Trophoblast cell (in vitro differentiated cells and primary cell): ENCODE results near the gene PLPP6.

ENCODE experiments used
- DNase-seq, 2 donors: peaks; one replicate each; pipeline ENCODE4 v3.0.0-alpha.2; 2016
- H2AFZ ChIP-seq: 2 replicates; pipeline ENCODE4 v1.6.1; 2013; ENCODE audit warnings: low read length, moderate library complexity, mild to moderate bottlenecking; ENCODE audit not compliant: insufficient read depth, poor library complexity
- H2AK5ac ChIP-seq: 2 replicates; pipeline ENCODE4 v1.6.1; 2013; ENCODE audit warnings: mild to moderate bottlenecking, low read length
- H2BK120ac ChIP-seq: 2 replicates; pipeline ENCODE4 v1.6.1; 2013; ENCODE audit warnings: low read length, mild to moderate bottlenecking, moderate library complexity; ENCODE audit not compliant: insufficient read depth, poor library complexity
- H2BK12ac ChIP-seq: 2 replicates; pipeline ENCODE4 v1.6.1; 2013; ENCODE audit warnings: mild to moderate bottlenecking, low read length, moderate library complexity
- H2BK5ac ChIP-seq: 2 replicates; pipeline ENCODE4 v1.6.1; 2013; ENCODE audit warnings: low read length, low read depth, moderate library complexity, mild to moderate bottlenecking; ENCODE audit not compliant: poor library complexity
- H3K14ac ChIP-seq: 2 replicates; pipeline ENCODE4 v1.6.1; 2013; ENCODE audit warnings: mild to moderate bottlenecking, low read length
- H3K18ac ChIP-seq: 2 replicates; pipeline ENCODE4 v1.6.1; 2013; ENCODE audit warnings: mild to moderate bottlenecking, low read length
- H3K23ac ChIP-seq: 2 replicates; pipeline ENCODE4 v1.6.1; 2013; ENCODE audit warnings: low read length
- H3K27ac ChIP-seq: 2 replicates; pipeline ENCODE4 v1.5.1; 2013; ENCODE audit warnings: low read depth, mild to moderate bottlenecking, inconsistent platforms, low read length, moderate library complexity
- H3K27me3 ChIP-seq: 2 replicates; pipeline ENCODE4 v1.6.1; 2013; ENCODE audit warnings: inconsistent platforms, mild to moderate bottlenecking, low read length, moderate library complexity; ENCODE audit not compliant: insufficient read depth
- H3K36me3 ChIP-seq, 2 experiments: 1 replicate in 1 of 2; 2 replicates in 1 of 2; pipeline ENCODE4 v1.6.1; 2013; ENCODE audit warnings: low read length in 2 of 2, mild to moderate bottlenecking in 2 of 2, moderate library complexity in 1 of 2; ENCODE audit not compliant: insufficient read depth in 2 of 2, control insufficient read depth in 1 of 2
- H3K4ac ChIP-seq: 2 replicates; pipeline ENCODE4 v1.6.1; 2013; ENCODE audit warnings: low read depth, mild to moderate bottlenecking, low read length, moderate library complexity
- H3K4me1 ChIP-seq, 2 experiments: 1 replicate in 1 of 2; 2 replicates in 1 of 2; pipeline ENCODE4 v1.6.1; 2013; ENCODE audit warnings: low read length in 2 of 2, mild to moderate bottlenecking in 2 of 2, moderate library complexity in 1 of 2; ENCODE audit not compliant: insufficient read depth in 2 of 2, control insufficient read depth in 1 of 2
- H3K4me2 ChIP-seq: 2 replicates; pipeline ENCODE4 v1.6.1; 2013; ENCODE audit warnings: inconsistent platforms, mild to moderate bottlenecking, low read length, moderate library complexity
- H3K4me3 ChIP-seq: 2 replicates; pipeline ENCODE4 v1.5.1; 2013; ENCODE audit warnings: mild to moderate bottlenecking, low read depth, low read length, inconsistent platforms
- H3K79me1 ChIP-seq: one replicate; pipeline ENCODE4 v1.6.1; 2013; ENCODE audit warnings: low read length
- H3K79me2 ChIP-seq: 2 replicates; pipeline ENCODE4 v1.6.1; 2013; ENCODE audit warnings: low read length, mild to moderate bottlenecking; ENCODE audit not compliant: control insufficient read depth, insufficient read depth, poor library complexity
- H3K9ac ChIP-seq: 2 replicates; pipeline ENCODE4 v1.6.1; 2013; ENCODE audit warnings: mild to moderate bottlenecking, low read length
- H3K9me3 ChIP-seq: 2 replicates; pipeline ENCODE4 v1.6.1; 2013; ENCODE audit warnings: low read depth, mild to moderate bottlenecking, control low read depth, inconsistent platforms, low read length; ENCODE audit not compliant: insufficient read depth
- H4K12ac ChIP-seq: 2 replicates; pipeline ENCODE4 v1.6.1; 2013; ENCODE audit warnings: low read depth, mild to moderate bottlenecking, low read length, moderate library complexity
- H4K8ac ChIP-seq: 2 replicates; pipeline ENCODE4 v1.6.1; 2013; ENCODE audit warnings: low read depth, mild to moderate bottlenecking, low read length, moderate library complexity
- H4K91ac ChIP-seq: one replicate; pipeline ENCODE4 v1.6.1; 2013; ENCODE audit warnings: low read depth, mild to moderate bottlenecking, low read length, moderate library complexity
- WGBS: extraction: QIAGEN DNeasy Blood & Tissue Kit; methylation state at CpG from one replicate; pipeline ENCODE4 v1.1.7; 2013; ENCODE audit warnings: missing lambda C conversion rate; ENCODE audit not compliant: insufficient read length, insufficient coverage; ENCODE audit errors: extremely low coverage; 5-methylcytosine and 5-hydroxymethylcytosine counted together

PLPP6 gene

DNA sequence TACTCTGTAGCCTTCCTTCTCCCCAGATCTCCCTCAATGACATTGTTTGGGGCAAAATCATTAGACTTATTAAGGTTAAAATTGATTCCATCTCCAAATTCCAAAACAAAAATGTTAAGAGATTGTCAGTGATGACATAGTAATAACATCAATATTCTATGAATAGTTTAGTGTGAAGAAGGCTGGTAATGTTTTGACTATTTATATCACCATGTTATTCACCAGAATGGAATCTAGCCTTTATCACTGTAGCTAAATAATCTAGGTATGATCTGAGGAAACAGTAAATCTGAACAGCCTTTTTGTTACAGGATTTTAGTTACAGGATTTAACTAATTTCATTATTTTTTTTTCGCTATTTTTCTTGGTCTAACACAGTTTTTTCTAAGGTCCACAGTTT is 929 bp upstream of the PLPP6 start:
- Histone ChIP-seq H3K79me2 (peaks cover 5% of the 10 kb centered on the region), H3K27me3 (no peaks in the 10 kb centered on the region), H2AFZ (no peak overlapping the region), H3K14ac (no peak overlapping the region), H4K91ac (no peak overlapping the region), H3K23ac (no peak overlapping the region), H3K36me3 (no peaks in the 10 kb centered on the region), H3K4me1 (peaks cover 7 to 8% of the 10 kb centered on the region in 2 experiments), H3K9ac (no peak overlapping the region), H3K4me3 (no peak overlapping the region), H2BK120ac (no peak overlapping the region), H4K12ac (no peak overlapping the region), H3K18ac (no peak overlapping the region), H2BK12ac (no peak overlapping the region), H2AK5ac (no peak overlapping the region), H3K79me1 (peaks cover 5% of the 10 kb centered on the region), H3K9me3 (no peaks in the 10 kb centered on the region), H3K4ac (no peak overlapping the region), H4K8ac (no peak overlapping the region), H3K27ac (no peak overlapping the region), H2BK5ac (no peak overlapping the region), H3K4me2 (no peak overlapping the region)
- peak; percentile 35 to 89 for DNase-seq
- no CpG with 5 or more reads among the region's 1 CpG for WGBS

- peaks cover 5% of the 10 kb centered on the region for H3K79me1 ChIP-seq
- H3K18ac ChIP-seq = no peak overlapping the region
- no peak overlapping the region for H3K27ac ChIP-seq
- no peak overlapping the region for H4K12ac ChIP-seq
- no peak overlapping the region for H3K9ac ChIP-seq
- H3K36me3 ChIP-seq = no peaks in the 10 kb centered on the region
- H3K27me3 ChIP-seq = no peaks in the 10 kb centered on the region
- H2AK5ac ChIP-seq = no peak overlapping the region
- peaks cover 7 to 8% of the 10 kb centered on the region in 2 experiments for H3K4me1 ChIP-seq
- no peak overlapping the region for H3K23ac ChIP-seq
- no peak overlapping the region for H4K8ac ChIP-seq
- no peak overlapping the region for H3K14ac ChIP-seq
- peak overlapping the region; percentile 81 for H3K4me2 ChIP-seq
- no peak overlapping the region for H2BK12ac ChIP-seq
- H3K9me3 ChIP-seq = no peaks in the 10 kb centered on the region
- no peak overlapping the region for H4K91ac ChIP-seq
- no peak overlapping the region for H2AFZ ChIP-seq
- H2BK120ac ChIP-seq = no peak overlapping the region
- peak; percentile 34 to 72 for DNase-seq
- H3K79me2 ChIP-seq = peaks cover 6% of the 10 kb centered on the region
- no peak overlapping the region for H3K4ac ChIP-seq
- no peak overlapping the region for H3K4me3 ChIP-seq
- no CpG with 5 or more reads among the region's 5 CpGs for WGBS
- no peak overlapping the region for H2BK5ac ChIP-seq
Observed at GRCh38 chr9:4661611-4662010, 483 bp upstream of the PLPP6 start.

DNA sequence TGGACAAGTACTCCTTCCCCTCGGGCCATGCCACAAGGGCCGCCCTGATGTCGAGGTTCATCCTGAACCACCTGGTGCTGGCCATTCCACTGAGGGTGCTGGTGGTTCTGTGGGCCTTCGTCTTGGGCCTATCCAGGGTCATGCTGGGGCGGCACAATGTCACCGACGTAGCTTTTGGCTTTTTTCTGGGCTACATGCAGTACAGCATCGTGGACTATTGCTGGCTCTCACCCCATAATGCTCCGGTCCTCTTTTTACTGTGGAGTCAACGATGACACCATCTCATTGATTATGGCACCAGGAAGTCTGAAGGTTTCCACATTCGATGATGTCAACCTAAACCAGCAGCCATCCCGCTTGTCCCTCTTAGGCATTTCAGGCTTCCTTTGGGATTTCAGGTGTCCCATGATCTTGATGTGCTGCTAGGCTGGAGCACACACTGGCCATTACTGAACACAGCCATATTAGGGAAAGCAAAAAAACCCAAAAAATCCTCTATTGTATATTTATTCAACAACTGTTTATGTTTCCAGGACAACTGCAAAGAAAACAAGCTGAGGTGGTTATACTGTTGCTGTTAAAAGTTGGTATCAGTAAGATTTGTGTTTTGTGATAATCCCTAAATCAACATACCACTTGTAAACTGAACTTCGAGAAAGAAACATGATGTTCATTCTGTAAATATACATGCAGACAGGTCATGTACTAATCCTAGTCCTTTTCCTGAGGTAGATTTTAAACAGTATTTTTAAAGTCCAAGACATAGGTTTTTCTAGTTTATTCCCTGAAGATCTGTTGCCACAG is 1.1 kb downstream of the PLPP6 start:
- Histone ChIP-seq H4K8ac (peak overlapping the region; percentile 39), H3K4me1 (peaks cover 7 to 8% of the 10 kb centered on the region in 2 experiments), H3K4me3 (peak overlapping the region; percentile 96), H2AFZ (peak overlapping the region; percentile 84), H3K27ac (no peak overlapping the region), H3K79me2 (peaks cover 6% of the 10 kb centered on the region), H3K4ac (no peak overlapping the region), H4K12ac (no peak overlapping the region), H3K23ac (no peak overlapping the region), H4K91ac (peak overlapping the region; percentile 28), H3K18ac (no peak overlapping the region), H2BK120ac (no peak overlapping the region), H3K14ac (no peak overlapping the region), H2AK5ac (no peak overlapping the region), H3K9ac (no peak overlapping the region), H3K27me3 (no peaks in the 10 kb centered on the region), H3K9me3 (no peaks in the 10 kb centered on the region), H2BK5ac (no peak overlapping the region), H3K79me1 (peaks cover 5% of the 10 kb centered on the region), H3K4me2 (peak overlapping the region; percentile 81), H3K36me3 (no peaks in the 10 kb centered on the region), H2BK12ac (no peak overlapping the region)
- peak; percentile 54 to 97 for DNase-seq
- no CpG with 5 or more reads among the region's 13 CpGs for WGBS

DNA sequence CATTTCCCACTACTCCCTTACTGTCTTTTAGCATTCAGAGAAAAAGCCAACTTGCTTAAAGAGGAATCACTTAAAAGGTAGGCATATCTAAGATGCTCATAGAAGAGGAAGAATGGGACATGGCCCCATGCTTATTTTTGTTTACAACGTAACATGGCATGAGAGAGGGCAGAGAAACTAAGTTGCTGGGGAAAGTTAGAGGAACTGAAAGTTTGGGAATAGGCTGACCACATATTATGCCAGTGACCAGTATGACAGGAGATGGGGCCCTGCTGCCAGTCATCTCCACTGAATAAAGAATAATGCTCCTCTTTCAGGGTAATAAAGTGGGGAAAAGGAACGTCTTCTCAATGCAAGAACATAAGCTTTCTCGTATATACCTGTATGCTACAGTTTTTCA is 1.9 kb downstream of the PLPP6 start:
- Histone ChIP-seq H2AFZ (no peak overlapping the region), H3K9me3 (no peaks in the 10 kb centered on the region), H3K4me1 (peaks cover 7 to 8% of the 10 kb centered on the region in 2 experiments), H3K4me3 (no peak overlapping the region), H2BK12ac (no peak overlapping the region), H3K79me1 (peaks cover 5% of the 10 kb centered on the region), H3K4ac (no peak overlapping the region), H3K27me3 (no peaks in the 10 kb centered on the region), H3K18ac (no peak overlapping the region), H3K14ac (no peak overlapping the region), H2BK120ac (no peak overlapping the region), H3K27ac (no peak overlapping the region), H3K4me2 (no peak overlapping the region), H4K91ac (no peak overlapping the region), H3K23ac (no peak overlapping the region), H3K36me3 (no peaks in the 10 kb centered on the region), H2BK5ac (no peak overlapping the region), H4K8ac (no peak overlapping the region), H3K79me2 (peaks cover 6% of the 10 kb centered on the region), H3K9ac (no peak overlapping the region), H2AK5ac (no peak overlapping the region), H4K12ac (no peak overlapping the region)
- peak in 1 of 2 donors; percentile 11 for DNase-seq
- no CpG with 5 or more reads among the region's 3 CpGs for WGBS
